Measurements from ENCODE around the gene LRRC7.

Gene LRRC7

DNA sequence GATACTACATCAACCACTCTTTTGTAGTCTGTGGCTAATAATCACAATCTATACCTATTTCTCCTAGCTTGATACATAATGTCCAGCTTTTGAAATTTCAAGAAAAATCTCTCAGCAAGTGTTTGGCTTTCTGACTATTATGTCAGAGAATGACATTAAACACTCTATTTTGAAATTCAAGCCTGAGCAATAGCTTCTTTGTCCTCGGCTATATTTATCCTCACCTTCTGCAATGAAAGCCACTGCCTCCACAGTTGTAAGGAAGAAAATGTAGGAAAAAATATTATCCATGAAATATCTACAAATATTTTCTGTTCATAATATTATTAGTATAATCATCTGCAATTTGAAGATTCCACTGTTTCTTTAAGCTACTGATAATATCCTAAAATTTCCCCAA is 22.1 kb downstream of the LRRC7 start:
- no peak for DNase-seq (ENCODE audit: low read depth)

DNA sequence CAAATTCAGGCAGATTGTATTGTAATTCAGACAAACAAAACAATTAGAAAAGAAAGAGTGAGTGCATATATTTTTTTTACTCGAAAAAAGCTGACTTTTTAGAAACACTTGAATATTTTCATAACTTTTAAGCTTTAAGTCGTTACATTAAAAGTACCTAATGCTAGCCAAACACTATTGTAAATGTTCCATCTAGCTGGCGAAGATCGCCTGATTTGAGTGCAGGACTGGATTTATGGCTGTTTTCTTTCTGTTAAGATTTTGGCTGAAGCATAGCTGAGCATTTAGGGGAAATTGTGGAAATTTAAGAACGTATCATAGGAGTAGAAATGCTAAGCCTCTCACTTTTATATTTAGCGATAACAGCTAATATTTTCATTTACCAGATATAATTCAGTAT is 24.6 kb downstream of the LRRC7 start:
- no peak for DNase-seq (ENCODE audit: low read depth)

- no peak for DNase-seq (ENCODE audit: low read depth)
Measured at GRCh38 chr1:69595486-69595885, 27.8 kb downstream of the LRRC7 start.

DNA sequence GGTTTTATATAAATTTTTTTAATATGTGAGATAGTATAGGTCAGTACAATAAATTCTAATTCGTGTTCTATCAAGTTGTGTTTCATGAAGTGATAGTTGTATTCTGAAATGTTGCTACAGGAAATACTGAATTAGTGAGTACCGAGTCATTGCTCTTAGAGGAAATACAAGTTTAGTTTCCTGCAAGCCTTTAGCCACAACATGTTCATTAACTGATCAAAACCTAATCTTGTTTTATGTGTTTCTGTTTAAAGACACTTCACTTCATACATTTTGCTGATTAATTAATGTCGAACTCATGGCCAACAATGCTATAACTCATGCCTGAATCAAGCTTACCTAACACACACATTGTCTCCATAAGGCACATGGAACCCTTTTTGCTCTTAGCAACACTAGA is 43.6 kb downstream of the LRRC7 start:
- no peak for DNase-seq (ENCODE audit: low read depth)

- no peak for DNase-seq (ENCODE audit: low read depth)
Measured at GRCh38 chr1:69613414-69613813, 45.7 kb downstream of the LRRC7 start.

- DNase-seq (ENCODE audit: low read depth) = no peak
Measured at GRCh38 chr1:69638673-69639072, 71.0 kb downstream of the LRRC7 start.

GRCh38 chr1:69639159-69639558 is 71.4 kb downstream of the LRRC7 start:
- no peak for DNase-seq (ENCODE audit: low read depth)

- DNase-seq (ENCODE audit: low read depth) = no peak
Measured at GRCh38 chr1:69643266-69643665, 75.5 kb downstream of the LRRC7 start.

GRCh38 chr1:69645477-69645876 is 77.8 kb downstream of the LRRC7 start:
- no peak for DNase-seq (ENCODE audit: low read depth)

GRCh38 chr1:69648486-69648885 is 80.8 kb downstream of the LRRC7 start:
- no peak for DNase-seq (ENCODE audit: low read depth)

GRCh38 chr1:69649383-69649990 is 81.8 kb downstream of the LRRC7 start:
- DNase-seq (ENCODE audit: low read depth) = no peak

GRCh38 chr1:69650779-69651178 is 83.1 kb downstream of the LRRC7 start:
- DNase-seq (ENCODE audit: low read depth) = no peak

DNA sequence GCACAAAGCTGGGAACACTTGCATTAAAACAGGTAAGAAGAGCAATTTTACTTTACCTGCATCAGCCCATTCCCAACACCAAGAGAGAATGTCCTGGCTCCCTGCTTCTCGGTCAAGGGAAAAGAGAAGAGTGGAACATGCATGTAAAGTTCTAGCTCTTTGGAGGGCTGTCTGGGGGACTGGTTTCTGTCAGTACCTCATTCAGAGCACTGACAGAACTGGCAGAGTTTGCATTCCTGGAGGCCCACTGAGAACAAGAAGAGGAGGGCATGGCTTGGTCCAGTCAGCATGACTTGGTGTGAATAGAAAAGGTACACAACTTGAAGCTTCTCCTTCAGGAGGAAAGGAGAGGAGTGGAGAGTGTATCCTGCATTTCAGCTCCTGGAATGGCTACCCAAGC is 83.9 kb downstream of the LRRC7 start:
- no peak for DNase-seq (ENCODE audit: low read depth)

DNA sequence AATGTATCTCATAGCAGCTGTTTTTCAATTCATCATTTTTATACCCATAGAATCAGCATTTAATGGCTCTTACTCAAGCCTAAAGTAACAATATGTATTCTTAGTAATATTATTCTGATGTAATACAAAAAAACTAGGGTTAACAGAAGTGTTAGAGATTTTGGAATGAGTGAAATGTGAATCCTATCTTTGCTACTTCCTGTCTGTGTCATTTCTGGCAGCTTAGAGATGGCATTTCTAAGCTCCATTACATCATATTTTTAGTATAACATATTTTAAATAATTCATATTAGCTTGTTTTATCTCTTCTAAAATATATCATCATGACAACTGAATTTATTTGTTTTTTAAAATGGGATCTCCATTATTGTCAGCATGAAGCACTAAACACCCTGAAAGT is 90.2 kb downstream of the LRRC7 start:
- DNase-seq (ENCODE audit: low read depth) = no peak

- DNase-seq (ENCODE audit: low read depth) = no peak
Measured at GRCh38 chr1:69661686-69662085, 94.0 kb downstream of the LRRC7 start.

DNA sequence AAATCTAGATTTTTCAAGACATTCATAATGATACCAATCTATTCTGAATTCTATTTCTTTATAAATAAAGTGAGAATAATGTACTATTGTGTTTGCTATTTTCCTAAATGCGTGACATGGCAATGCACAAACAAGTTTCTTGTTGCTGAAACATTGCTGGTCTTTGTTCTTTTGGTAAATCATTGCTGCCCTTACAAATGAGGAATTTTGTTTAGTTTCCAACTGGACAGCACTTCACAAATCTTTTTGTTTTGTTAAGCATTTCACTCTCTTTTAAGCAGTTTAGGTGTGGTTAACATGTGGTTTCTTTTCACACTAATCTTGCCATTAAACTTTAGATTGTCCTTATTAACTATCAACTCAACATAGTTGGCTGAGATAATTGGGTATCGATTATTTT is 94.6 kb downstream of the LRRC7 start:
- DNase-seq (ENCODE audit: low read depth) = no peak

- no peak for DNase-seq (ENCODE audit: low read depth)
Measured at GRCh38 chr1:69671363-69672010, 103.8 kb downstream of the LRRC7 start.

- no peak for DNase-seq (ENCODE audit: low read depth)
Measured at GRCh38 chr1:69673321-69673720, 105.6 kb downstream of the LRRC7 start.

- DNase-seq (ENCODE audit: low read depth) = no peak
Measured at GRCh38 chr1:69679965-69680364, 112.2 kb downstream of the LRRC7 start.

DNA sequence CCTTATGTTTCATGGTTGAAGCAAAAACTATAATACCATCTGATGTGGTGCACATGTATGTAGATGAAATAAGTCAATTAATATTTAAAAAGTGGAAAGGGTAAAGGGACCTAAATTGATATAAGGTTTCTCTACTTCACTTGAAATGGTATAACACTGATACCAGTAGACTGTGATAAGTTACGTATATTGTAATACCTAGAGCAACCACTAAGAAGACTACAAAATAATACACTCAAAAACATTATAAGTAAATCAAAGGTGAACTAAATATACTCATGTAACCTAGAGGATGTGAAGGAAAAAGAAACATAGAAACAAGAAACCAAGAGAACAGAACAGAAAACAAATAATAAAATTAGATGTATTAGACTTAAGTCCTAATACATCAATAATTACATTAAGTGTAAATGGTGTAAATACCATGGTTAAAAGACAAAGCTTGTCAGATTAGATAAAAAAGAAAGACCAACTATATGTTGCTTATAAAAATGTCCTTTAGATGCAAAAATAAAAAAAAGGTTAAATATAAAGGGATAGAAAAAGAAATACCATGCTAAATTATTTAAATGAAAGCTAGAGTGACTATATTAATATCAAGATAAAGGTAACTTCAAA is 118.8 kb downstream of the LRRC7 start:
- DNase-seq (ENCODE audit: low read depth) = no peak

DNA sequence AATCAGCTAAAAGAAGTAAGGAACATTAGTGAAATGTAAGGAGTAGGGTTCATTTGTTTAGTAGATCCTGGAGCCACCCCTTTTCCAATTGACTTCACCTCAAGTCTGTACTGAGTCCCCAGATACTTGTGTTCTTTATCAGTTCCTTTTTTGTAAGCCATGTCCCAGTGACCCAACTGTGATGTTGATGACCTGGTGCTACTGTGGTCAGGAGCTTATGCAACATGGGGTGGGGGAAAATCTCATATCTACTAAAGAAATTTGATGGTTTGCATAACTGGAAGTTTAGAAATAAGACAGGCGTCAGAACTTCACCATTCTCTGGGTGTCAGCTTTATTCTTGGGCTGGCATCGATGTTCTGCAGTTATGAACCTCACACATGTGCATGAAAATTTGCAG is 120.5 kb downstream of the LRRC7 start:
- DNase-seq (ENCODE audit: low read depth) = no peak

GRCh38 chr1:69691179-69691578 is 123.5 kb downstream of the LRRC7 start:
- no peak for DNase-seq (ENCODE audit: low read depth)

DNA sequence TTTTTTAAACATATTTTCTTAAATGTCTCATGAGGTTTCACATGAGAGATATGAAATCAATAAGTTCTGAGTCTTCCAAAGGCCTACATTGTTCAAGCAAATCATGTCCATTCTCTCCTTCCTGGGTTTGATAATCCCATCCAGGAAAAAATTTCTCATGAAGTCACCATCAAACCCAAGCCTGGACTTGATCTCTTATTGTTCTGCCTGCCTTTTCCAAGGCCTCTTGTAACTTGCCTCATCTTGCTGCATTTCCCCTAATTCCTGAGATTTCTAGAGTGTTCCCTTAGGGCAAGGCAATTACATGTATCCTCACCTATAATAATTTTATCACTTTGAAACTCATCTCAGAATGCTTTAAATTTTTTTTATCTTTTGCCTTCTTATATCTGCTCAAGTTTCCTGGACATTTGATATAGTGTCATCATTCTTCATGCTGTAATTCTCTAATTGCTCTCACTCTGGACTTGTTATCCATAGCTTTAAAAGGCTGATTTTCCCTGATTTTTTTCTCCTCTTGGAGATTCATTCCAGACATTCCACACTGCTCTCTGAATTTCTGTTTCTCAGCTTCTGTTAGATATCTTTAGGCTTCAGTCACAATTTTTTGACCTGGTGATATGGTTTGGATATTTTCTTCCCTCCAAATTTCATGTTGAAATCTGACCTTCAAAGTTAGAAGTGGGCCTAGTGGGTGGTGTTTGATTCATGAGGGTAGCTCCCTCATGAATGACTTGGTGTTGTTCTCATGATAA is 126.4 kb downstream of the LRRC7 start:
- DNase-seq (ENCODE audit: low read depth) = no peak
